Stimulated activated naive CD8-positive, alpha-beta T cell treated with anti-CD3 and anti-CD28 coated beads, Interleukin-15, amount 100 ng/mL, for 72 hours (primary cell): Measurements from ENCODE around the gene ILKAP.
A peak's percentile ranks its signal among the peaks of the same experiment; 100 is the strongest.

Source experiments
- ATAC-seq: fragments of 150-1000 bp; cut with Tn5 transposase; 2 replicates; pipeline ENCODE4 v1.10.0; 2021; ENCODE audit warnings: mild to moderate bottlenecking, moderate library complexity
- DNase-seq, 2 donors: peaks; one replicate each; pipeline ENCODE4 v3.0.0; 2021 to 2022
- H3K27ac Mint-ChIP-seq, 2 donors: one replicate each; pipeline ENCODE4 v1.8.0; 2022; ENCODE audit warnings: mild to moderate bottlenecking in 2 of 2, mixed read lengths in 2 of 2, moderate library complexity in 2 of 2
- H3K27me3 Mint-ChIP-seq: one replicate; pipeline ENCODE4 v1.8.0; 2022; ENCODE audit warnings: mixed read lengths
- H3K4me1 Mint-ChIP-seq: one replicate; pipeline ENCODE4 v1.8.0; 2022; ENCODE audit warnings: mild to moderate bottlenecking, mixed read lengths
- H3K4me3 Mint-ChIP-seq, 2 donors: one replicate each; pipeline ENCODE4 v1.8.0; 2022; ENCODE audit warnings: mild to moderate bottlenecking in 2 of 2, mixed read lengths in 2 of 2, moderate library complexity in 1 of 2
- H3K9me3 Mint-ChIP-seq, 2 donors: one replicate each; pipeline ENCODE4 v1.8.0; 2022; ENCODE audit warnings: mixed read lengths in 2 of 2

ILKAP gene

GRCh38 chr2:238132463-238133450 is 70.7 kb downstream of the ILKAP start:
- no peaks in the 10 kb centered on the region for H3K4me1 Mint-ChIP-seq
- H3K9me3 Mint-ChIP-seq: no peaks in the 10 kb centered on the region
- H3K27me3 Mint-ChIP-seq: no peaks in the 10 kb centered on the region
- DNase-seq: no peak
- no peak overlapping the region for H3K27ac Mint-ChIP-seq
- H3K4me3 Mint-ChIP-seq: no peak overlapping the region
- peak; percentile 11 for ATAC-seq

DNA sequence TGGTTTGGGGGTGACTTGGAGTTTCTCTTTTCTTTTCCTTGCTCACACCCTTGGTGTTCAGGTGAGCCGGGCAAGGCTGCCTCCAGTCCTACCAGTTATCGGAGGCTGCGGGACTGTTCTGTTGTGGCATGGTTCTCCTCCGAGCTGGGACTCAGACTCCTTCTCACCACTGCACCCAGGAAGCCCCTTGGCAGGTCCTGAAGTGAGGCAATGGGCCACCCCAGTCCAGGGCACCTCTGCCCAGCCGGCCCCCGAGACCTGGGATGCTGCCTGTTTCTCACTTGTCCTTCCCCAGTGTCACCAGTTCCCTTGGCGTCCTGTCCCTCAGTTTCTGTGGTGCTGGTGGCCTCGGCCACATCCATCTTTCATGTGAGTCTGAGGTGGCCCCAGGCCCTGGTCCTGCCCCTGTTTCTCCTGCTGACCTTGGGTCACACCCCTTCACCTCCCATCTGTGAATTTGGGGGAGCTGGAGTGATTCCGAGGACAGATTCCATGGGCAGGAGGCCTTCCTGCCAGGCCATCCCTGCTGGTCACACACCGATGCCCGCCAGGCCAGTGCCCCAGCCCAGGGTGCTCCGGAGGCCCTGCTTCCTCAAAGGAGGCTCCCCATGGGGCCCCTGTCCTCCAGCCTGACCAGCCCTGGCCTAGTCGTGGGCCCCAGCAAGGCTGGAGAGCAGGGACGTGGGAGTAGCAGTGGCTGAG is 71.6 kb downstream of the ILKAP start:
- Mint-ChIP-seq H3K27ac (no peak overlapping the region), H3K4me3 (no peak overlapping the region), H3K4me1 (no peaks in the 10 kb centered on the region), H3K27me3 (no peaks in the 10 kb centered on the region), H3K9me3 (no peaks in the 10 kb centered on the region)
- no peak for ATAC-seq
- no peak for DNase-seq

GRCh38 chr2:238130696-238131628 is 72.5 kb downstream of the ILKAP start:
- no peaks in the 10 kb centered on the region for H3K27me3 Mint-ChIP-seq
- no peak overlapping the region for H3K4me3 Mint-ChIP-seq

DNA sequence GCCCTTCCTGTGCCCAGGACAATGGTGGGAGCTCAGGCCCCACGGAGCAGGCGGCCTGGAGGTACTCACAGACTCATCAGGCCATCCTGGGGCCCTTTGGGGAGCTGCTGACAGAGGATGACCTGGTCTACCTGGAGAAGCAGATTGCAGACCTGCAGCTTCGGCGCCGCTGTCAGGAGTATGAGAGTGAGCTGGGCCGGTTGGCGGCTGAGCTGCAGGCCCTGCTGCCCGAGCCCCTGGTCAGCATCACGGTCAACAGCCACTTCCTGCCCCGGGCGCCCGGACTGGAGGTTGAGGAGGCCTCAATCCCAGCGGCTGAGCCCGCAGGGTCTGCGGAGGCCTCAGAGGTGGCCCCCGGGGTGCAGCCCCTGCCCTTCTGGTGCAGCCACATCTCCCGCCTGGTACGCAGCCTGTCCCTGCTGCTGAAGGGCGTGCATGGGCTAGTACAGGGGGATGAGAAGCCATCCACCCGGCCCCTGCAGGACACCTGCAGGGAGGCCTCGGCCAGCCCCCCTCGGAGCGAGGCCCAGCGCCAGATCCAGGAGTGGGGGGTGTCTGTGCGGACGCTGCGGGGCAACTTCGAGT is 73.3 kb downstream of the ILKAP start:
- DNase-seq (no peak), ATAC-seq (peak; percentile 27)
- Mint-ChIP-seq H3K27me3 (no peaks in the 10 kb centered on the region), H3K9me3 (no peaks in the 10 kb centered on the region), H3K4me1 (no peaks in the 10 kb centered on the region), H3K4me3 (no peak overlapping the region), H3K27ac (no peak overlapping the region)

More at GRCh38 chr2:238130696-238131628, 72.5 kb downstream of the ILKAP start:
- no peaks in the 10 kb centered on the region for H3K9me3 Mint-ChIP-seq
- no peaks in the 10 kb centered on the region for H3K4me1 Mint-ChIP-seq
- no peak overlapping the region for H3K27ac Mint-ChIP-seq
- DNase-seq (no peak), ATAC-seq (peak; percentile 33)

DNA sequence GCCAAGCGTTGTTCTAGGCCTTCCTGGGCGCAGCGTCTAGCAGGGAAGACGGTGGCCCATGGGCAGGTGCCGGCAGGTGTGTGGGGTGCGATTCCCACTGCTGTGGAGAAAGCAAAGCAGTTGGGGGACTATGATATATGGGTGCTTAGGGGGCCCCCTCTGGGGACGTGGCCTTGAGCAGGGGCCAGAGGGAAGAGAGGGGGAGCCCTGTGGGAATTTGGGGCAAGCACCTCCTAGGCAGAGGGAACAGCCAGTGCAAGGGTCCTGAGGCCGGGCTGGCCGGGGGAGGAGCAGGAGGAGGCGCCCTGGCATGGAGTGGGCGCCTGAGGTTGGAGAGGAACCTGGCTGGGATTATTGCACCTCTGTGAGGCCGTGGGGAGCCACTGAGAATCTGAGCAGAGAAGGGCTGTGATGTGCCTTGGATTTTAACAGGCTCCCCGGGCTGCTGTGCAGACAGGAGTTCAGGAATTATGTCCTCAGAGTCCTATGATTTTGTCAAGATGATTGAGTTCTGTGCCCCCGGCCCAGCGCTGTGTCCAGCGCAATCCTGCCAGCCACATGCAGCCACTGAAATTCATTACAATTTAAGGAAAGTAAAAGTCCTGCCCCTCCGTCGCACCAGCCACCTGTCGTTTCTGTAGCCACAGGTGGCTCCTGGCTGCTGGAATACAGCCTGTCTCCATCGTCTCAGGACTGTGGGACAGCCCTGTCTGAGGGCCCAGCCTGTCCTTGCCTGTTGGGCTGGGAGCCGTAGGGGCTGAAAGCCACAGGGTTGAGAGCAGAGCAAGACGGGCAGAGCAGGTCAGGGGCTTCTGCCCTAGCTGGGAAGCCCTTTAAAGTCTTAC is 74.1 kb downstream of the ILKAP start:
- Mint-ChIP-seq H3K27ac (no peak overlapping the region), H3K9me3 (no peaks in the 10 kb centered on the region), H3K4me1 (no peaks in the 10 kb centered on the region), H3K27me3 (no peaks in the 10 kb centered on the region), H3K4me3 (no peak overlapping the region)
- ATAC-seq (no peak), DNase-seq (no peak)

DNA sequence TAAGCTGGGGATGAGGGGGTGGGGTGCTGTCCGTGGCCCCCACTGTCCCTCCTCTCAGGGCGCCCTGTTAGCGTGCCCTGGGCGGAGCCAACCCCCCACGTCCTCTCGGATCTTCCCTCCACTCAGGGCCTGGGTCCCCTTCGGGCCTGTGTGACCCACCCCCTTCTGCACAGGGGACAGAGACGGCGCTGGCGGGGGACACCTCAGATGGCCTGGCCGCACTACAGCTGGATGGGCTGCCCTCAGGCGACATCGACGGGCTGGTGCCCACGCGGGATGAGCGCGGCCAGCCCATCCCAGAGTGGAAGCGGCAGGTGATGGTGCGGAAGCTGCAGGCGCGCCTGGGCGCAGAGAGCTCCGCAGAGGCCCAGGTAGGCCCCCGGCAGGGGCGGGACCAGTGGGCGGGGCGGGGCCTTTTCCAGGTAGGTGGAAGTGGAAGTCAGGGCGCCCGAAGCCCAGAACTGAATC is 74.9 kb downstream of the ILKAP start:
- Mint-ChIP-seq H3K4me1 (no peaks in the 10 kb centered on the region), H3K4me3 (no peak overlapping the region), H3K9me3 (no peaks in the 10 kb centered on the region), H3K27me3 (no peaks in the 10 kb centered on the region), H3K27ac (no peak overlapping the region)
- ATAC-seq (no peak), DNase-seq (no peak)

GRCh38 chr2:238128061-238128440 is 75.4 kb downstream of the ILKAP start:
- DNase-seq (no peak), ATAC-seq (no peak)
- no peaks in the 10 kb centered on the region for H3K27me3 Mint-ChIP-seq
- H3K27ac Mint-ChIP-seq: peak overlapping the region in 1 of 2 donors; percentile 5
- no peaks in the 10 kb centered on the region for H3K9me3 Mint-ChIP-seq
- no peaks in the 10 kb centered on the region for H3K4me1 Mint-ChIP-seq
- H3K4me3 Mint-ChIP-seq: peak overlapping the region in 1 of 2 donors; percentile 45

GRCh38 chr2:238127165-238128060 is 76.1 kb downstream of the ILKAP start:
- H3K9me3 Mint-ChIP-seq: no peaks in the 10 kb centered on the region
- no peak for ATAC-seq
- peak overlapping the region in 1 of 2 donors; percentile 5 for H3K27ac Mint-ChIP-seq
- H3K4me3 Mint-ChIP-seq: peak overlapping the region in 1 of 2 donors; percentile 45
- H3K27me3 Mint-ChIP-seq: no peaks in the 10 kb centered on the region
- peak in 1 of 2 donors; percentile 33 for DNase-seq
- no peaks in the 10 kb centered on the region for H3K4me1 Mint-ChIP-seq

DNA sequence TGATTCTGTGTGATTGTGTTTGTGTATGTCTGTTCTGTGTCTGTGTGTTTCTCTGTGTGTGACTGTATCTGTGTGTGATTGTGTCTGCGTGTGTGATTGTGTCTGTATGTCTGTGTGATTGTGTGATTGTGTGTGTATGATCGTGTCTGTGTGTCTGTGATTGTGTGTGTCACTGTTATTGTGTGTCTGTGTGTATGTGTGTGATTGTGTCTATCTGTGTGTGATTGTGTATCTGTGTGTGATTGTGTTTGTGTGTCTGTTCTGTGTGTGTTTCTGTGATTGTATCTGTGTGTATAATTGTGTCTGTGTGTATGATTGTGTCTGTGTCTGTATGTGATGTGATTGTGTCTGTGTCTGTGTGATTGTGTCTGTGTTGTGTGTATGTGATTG is 76.7 kb downstream of the ILKAP start:
- Mint-ChIP-seq H3K4me1 (no peaks in the 10 kb centered on the region), H3K9me3 (no peaks in the 10 kb centered on the region), H3K4me3 (no peak overlapping the region), H3K27ac (no peak overlapping the region), H3K27me3 (no peaks in the 10 kb centered on the region)
- ATAC-seq (no peak), DNase-seq (no peak)

GRCh38 chr2:238126338-238126737 is 77.2 kb downstream of the ILKAP start:
- Mint-ChIP-seq H3K4me1 (no peaks in the 10 kb centered on the region), H3K27me3 (no peaks in the 10 kb centered on the region), H3K9me3 (no peaks in the 10 kb centered on the region), H3K27ac (no peak overlapping the region), H3K4me3 (no peak overlapping the region)
- DNase-seq (no peak), ATAC-seq (no peak)

GRCh38 chr2:238125127-238125885 is 78.2 kb downstream of the ILKAP start:
- no peak for DNase-seq
- no peak overlapping the region for H3K27ac Mint-ChIP-seq
- no peaks in the 10 kb centered on the region for H3K9me3 Mint-ChIP-seq
- no peak for ATAC-seq
- H3K4me1 Mint-ChIP-seq: no peaks in the 10 kb centered on the region
- H3K4me3 Mint-ChIP-seq: no peak overlapping the region
- H3K27me3 Mint-ChIP-seq: no peaks in the 10 kb centered on the region

- Mint-ChIP-seq H3K4me1 (no peaks in the 10 kb centered on the region), H3K27ac (no peak overlapping the region), H3K9me3 (no peaks in the 10 kb centered on the region), H3K4me3 (no peak overlapping the region), H3K27me3 (no peaks in the 10 kb centered on the region)
- ATAC-seq: no peak
- no peak for DNase-seq
Observed at GRCh38 chr2:238124488-238125126, 78.9 kb downstream of the ILKAP start.
